Esophagus muscularis mucosa (tissue), 3 donors: Measurements from ENCODE around the gene KSR1.

Source experiments
- POLR2A ChIP-seq: fragments of 450-650 bp; IDR thresholded peaks from one replicate; pipeline ENCODE4 v1.6.1; 2017; ENCODE audit warnings: antibody characterized with exemption, moderate library complexity, mild to moderate bottlenecking, low read depth
- POLR2AphosphoS5 ChIP-seq, 2 donors: sonication (generic); formaldehyde crosslinking; IDR thresholded peaks; one replicate each; pipeline ENCODE4 v1.6.1; 2017; ENCODE audit warnings: antibody characterized with exemption in 2 of 2
- TF ChIP-seq, protein P1 (sequence below), 3 experiments: fragments of 200-600 bp in 2 of 3; fragments of 450-650 bp in 1 of 3; sonication (generic) in 2 of 3; IDR thresholded peaks; one replicate each; pipeline ENCODE4 v1.5.1; 2017 to 2019; ENCODE audit warnings: antibody characterized with exemption in 3 of 3, mild to moderate bottlenecking in 2 of 3, moderate library complexity in 1 of 3

DNA sequence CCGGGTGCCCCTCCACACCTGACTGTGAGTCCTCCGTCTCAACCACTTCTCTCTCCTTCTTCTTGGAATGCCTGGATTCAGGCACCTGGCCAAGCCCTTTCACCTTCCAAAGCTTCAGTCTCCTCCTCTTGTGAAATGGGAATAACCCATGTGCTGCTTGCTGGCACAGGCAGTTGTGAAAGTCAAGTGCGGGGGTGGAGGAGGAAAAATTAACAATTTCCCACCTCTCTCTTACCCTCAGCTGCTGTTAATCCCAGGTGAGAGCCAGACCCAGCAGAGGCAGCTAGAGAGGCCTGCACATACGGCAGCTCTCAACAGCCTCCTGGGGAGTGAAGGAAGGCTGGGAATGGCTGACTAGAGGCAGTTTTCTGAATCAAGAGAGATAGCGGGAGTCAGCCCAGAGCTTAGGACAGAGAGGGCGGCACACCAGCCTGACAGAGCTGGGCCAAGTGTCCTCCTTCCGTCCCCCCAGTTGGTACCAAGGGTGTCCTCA, 96.8 kb downstream of the KSR1 start:
- TF ChIP-seq, protein P1, sequence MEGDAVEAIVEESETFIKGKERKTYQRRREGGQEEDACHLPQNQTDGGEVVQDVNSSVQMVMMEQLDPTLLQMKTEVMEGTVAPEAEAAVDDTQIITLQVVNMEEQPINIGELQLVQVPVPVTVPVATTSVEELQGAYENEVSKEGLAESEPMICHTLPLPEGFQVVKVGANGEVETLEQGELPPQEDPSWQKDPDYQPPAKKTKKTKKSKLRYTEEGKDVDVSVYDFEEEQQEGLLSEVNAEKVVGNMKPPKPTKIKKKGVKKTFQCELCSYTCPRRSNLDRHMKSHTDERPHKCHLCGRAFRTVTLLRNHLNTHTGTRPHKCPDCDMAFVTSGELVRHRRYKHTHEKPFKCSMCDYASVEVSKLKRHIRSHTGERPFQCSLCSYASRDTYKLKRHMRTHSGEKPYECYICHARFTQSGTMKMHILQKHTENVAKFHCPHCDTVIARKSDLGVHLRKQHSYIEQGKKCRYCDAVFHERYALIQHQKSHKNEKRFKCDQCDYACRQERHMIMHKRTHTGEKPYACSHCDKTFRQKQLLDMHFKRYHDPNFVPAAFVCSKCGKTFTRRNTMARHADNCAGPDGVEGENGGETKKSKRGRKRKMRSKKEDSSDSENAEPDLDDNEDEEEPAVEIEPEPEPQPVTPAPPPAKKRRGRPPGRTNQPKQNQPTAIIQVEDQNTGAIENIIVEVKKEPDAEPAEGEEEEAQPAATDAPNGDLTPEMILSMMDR (IDR thresholded peaks at IDR 0.05) = no peak
- no peak for TF ChIP-seq POLR2A
- TF ChIP-seq POLR2AphosphoS5 (IDR thresholded peaks at IDR 0.05) = no peak
